Astrocyte (in vitro differentiated cells and primary cell): ENCODE data around the gene NCF2. TPM values are rescaled to one million over a fixed set of nuclear protein-coding genes. Genes with fewer than 3 reads are reported as not detected.

Experiments
- DNase-seq: peaks from one replicate; pipeline ENCODE4 v3.0.0-alpha.2; 2010; ENCODE audit warnings: low read depth
- FAIRE-seq: peaks from 2 replicates; lab custom pipeline; 2011; peaks lifted over from hg19 to GRCh38; lab: Jason Lieb, UNC
- H2AFZ ChIP-seq: 2 replicates; pipeline ENCODE4 v1.6.0; 2012; ENCODE audit warnings: low read depth, low read length, inconsistent platforms
- H3K27ac ChIP-seq: 2 replicates; pipeline ENCODE4 v1.5.1; 2011; ENCODE audit warnings: low read depth, low read length, inconsistent platforms
- H3K27me3 ChIP-seq: 2 replicates; pipeline ENCODE4 v1.6.0; 2011; ENCODE audit warnings: low read length, inconsistent platforms; ENCODE audit not compliant: insufficient read depth
- H3K36me3 ChIP-seq: 2 replicates; pipeline ENCODE4 v1.5.1; 2011; ENCODE audit warnings: low read length, inconsistent platforms; ENCODE audit not compliant: insufficient read depth
- H3K4me1 ChIP-seq: 2 replicates; pipeline ENCODE4 v1.5.1; 2011; ENCODE audit warnings: low read length, inconsistent platforms; ENCODE audit not compliant: insufficient read depth
- H3K4me2 ChIP-seq: 2 replicates; pipeline ENCODE4 v1.6.0; 2012; ENCODE audit warnings: low read length, inconsistent platforms
- H3K4me3 ChIP-seq: 2 replicates; pipeline ENCODE4 v1.5.1; 2011; ENCODE audit warnings: low read depth, mild to moderate bottlenecking, low read length, inconsistent platforms; ENCODE audit not compliant: insufficient read depth
- H3K79me2 ChIP-seq: 2 replicates; pipeline ENCODE4 v1.6.0; 2012; ENCODE audit warnings: mild to moderate bottlenecking, low read length, inconsistent platforms; ENCODE audit not compliant: insufficient read depth
- H3K9ac ChIP-seq: 2 replicates; pipeline ENCODE4 v1.6.0; 2012; ENCODE audit warnings: mild to moderate bottlenecking, low read length, inconsistent platforms
- H3K9me3 ChIP-seq: 2 replicates; pipeline ENCODE4 v1.5.1; 2012; ENCODE audit warnings: low read depth, mild to moderate bottlenecking, low read length, inconsistent platforms; ENCODE audit not compliant: insufficient read depth
- H4K20me1 ChIP-seq: 2 replicates; pipeline ENCODE4 v1.6.0; 2012; ENCODE audit warnings: low read length, inconsistent platforms; ENCODE audit not compliant: insufficient read depth
- H3K27ac Mint-ChIP-seq: one replicate; pipeline ENCODE4 v1.8.0; 2021; ENCODE audit warnings: mild to moderate bottlenecking, mixed read lengths; ENCODE audit not compliant: unreplicated experiment
- H3K27me3 Mint-ChIP-seq: one replicate; pipeline ENCODE4 v1.8.0; 2021; ENCODE audit warnings: low read depth, mixed read lengths; ENCODE audit not compliant: unreplicated experiment
- H3K36me3 Mint-ChIP-seq: one replicate; pipeline ENCODE4 v1.8.0; 2021; ENCODE audit warnings: low read depth, mixed read lengths; ENCODE audit not compliant: unreplicated experiment
- H3K4me1 Mint-ChIP-seq: one replicate; pipeline ENCODE4 v1.8.0; 2021; ENCODE audit warnings: low read depth, mixed read lengths; ENCODE audit not compliant: unreplicated experiment
- H3K4me3 Mint-ChIP-seq: one replicate; pipeline ENCODE4 v1.8.0; 2021; ENCODE audit warnings: mild to moderate bottlenecking, moderate library complexity, mixed read lengths; ENCODE audit not compliant: unreplicated experiment
- H3K9me3 Mint-ChIP-seq: one replicate; pipeline ENCODE4 v1.8.0; 2021; ENCODE audit warnings: mild to moderate bottlenecking, mixed read lengths; ENCODE audit not compliant: unreplicated experiment
- EZH2 ChIP-seq: IDR thresholded peaks from 2 replicates; pipeline ENCODE4 v1.6.1; 2012; ENCODE audit warnings: mild to moderate bottlenecking, low read length, inconsistent platforms; ENCODE audit not compliant: insufficient read depth
- total RNA-seq: library from RNA; stranded (reverse); gene quantifications from 2 replicates; pipeline ENCODE4 v1.2.1, GENCODE V29; 2021
- TF ChIP-seq, protein P1 (sequence below): IDR thresholded peaks from 2 replicates; pipeline ENCODE4 v1.5.1; 2011; ENCODE audit warnings: low read depth, mild to moderate bottlenecking, inconsistent platforms, low read length, moderate library complexity; ENCODE audit not compliant: insufficient read depth

NCF2 gene
- total RNA-seq, 1 donor from 2014 or later: 4.3 TPM

DNA sequence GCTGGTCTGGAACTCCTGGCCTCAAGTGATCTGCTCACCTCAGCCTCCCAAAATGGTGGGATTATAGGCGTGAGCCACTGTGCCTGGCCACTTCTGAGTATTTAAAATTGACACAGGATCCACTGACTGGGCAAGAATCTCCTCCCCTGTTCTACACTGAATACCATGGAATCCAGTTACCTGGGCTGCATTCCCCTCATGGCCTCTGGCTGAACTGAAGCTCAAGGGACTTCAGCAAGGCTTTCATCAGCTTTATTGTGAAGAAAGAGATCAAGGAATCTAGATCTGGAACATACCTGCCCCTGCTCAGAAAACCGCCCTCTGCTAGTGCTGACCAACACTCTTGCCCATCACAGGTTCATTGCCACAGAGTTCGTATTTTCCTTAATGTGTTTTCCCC is 20.5 kb downstream of the NCF2 start:
- FAIRE-seq (no peak), DNase-seq (no peak)
- Mint-ChIP-seq H3K4me3 (peak overlapping the region; percentile 71), H3K9me3 (peaks cover 1% of the 10 kb centered on the region), H3K27me3 (peaks cover 4% of the 10 kb centered on the region), H3K4me1 (peaks cover 30% of the 10 kb centered on the region), H3K36me3 (no peaks in the 10 kb centered on the region), H3K27ac (peak overlapping the region; percentile 83)
- Histone ChIP-seq H3K9ac (no peak overlapping the region), H3K4me1 (peaks cover 21% of the 10 kb centered on the region), H2AFZ (no peak overlapping the region), H3K4me3 (no peak overlapping the region), H3K9me3 (no peaks in the 10 kb centered on the region), H3K36me3 (no peaks in the 10 kb centered on the region), H3K79me2 (no peaks in the 10 kb centered on the region), H3K27ac (no peak overlapping the region), H3K4me2 (no peak overlapping the region), H3K27me3 (no peaks in the 10 kb centered on the region), H4K20me1 (no peaks in the 10 kb centered on the region)
- TF ChIP-seq, protein P1, sequence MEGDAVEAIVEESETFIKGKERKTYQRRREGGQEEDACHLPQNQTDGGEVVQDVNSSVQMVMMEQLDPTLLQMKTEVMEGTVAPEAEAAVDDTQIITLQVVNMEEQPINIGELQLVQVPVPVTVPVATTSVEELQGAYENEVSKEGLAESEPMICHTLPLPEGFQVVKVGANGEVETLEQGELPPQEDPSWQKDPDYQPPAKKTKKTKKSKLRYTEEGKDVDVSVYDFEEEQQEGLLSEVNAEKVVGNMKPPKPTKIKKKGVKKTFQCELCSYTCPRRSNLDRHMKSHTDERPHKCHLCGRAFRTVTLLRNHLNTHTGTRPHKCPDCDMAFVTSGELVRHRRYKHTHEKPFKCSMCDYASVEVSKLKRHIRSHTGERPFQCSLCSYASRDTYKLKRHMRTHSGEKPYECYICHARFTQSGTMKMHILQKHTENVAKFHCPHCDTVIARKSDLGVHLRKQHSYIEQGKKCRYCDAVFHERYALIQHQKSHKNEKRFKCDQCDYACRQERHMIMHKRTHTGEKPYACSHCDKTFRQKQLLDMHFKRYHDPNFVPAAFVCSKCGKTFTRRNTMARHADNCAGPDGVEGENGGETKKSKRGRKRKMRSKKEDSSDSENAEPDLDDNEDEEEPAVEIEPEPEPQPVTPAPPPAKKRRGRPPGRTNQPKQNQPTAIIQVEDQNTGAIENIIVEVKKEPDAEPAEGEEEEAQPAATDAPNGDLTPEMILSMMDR: no peak
- no peak for TF ChIP-seq EZH2

DNA sequence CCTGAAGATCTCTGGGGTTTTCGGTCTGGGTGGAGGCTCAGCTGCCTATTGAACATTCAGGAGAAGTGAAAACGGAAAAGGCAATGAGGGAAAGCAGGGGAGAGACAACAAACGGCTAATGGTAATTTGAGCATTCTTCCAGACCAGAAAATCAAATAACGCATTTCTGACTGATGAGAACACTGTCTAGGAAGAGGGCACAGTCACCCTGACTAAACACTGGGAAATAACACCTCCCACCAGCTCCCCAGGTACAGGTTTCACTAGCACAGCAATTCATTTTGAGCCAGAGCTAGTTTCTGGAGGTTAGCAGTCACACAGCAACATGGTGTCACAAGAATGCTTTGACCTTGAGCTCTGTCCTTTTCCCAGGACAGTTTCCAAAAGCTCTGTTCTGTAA is 21.1 kb downstream of the NCF2 start:
- Histone ChIP-seq H3K4me2 (peak overlapping the region; percentile 54), H2AFZ (no peak overlapping the region), H3K4me3 (no peak overlapping the region), H3K4me1 (peaks cover 21% of the 10 kb centered on the region), H3K36me3 (no peaks in the 10 kb centered on the region), H3K9ac (peak overlapping the region; percentile 41), H3K27ac (peak overlapping the region; percentile 51), H4K20me1 (no peaks in the 10 kb centered on the region), H3K27me3 (no peaks in the 10 kb centered on the region), H3K79me2 (no peaks in the 10 kb centered on the region), H3K9me3 (no peaks in the 10 kb centered on the region)
- H3K4me3 Mint-ChIP-seq: peak overlapping the region; percentile 31
- DNase-seq (peak; percentile 64), FAIRE-seq (no peak)
- TF ChIP-seq, protein P1: no peak
- TF ChIP-seq EZH2: no peak
- H3K4me1 Mint-ChIP-seq: peaks cover 30% of the 10 kb centered on the region
- H3K27me3 Mint-ChIP-seq: peaks cover 1% of the 10 kb centered on the region
- H3K27ac Mint-ChIP-seq: peak overlapping the region; percentile 98
- H3K9me3 Mint-ChIP-seq: peaks cover 1% of the 10 kb centered on the region
- no peaks in the 10 kb centered on the region for H3K36me3 Mint-ChIP-seq

DNA sequence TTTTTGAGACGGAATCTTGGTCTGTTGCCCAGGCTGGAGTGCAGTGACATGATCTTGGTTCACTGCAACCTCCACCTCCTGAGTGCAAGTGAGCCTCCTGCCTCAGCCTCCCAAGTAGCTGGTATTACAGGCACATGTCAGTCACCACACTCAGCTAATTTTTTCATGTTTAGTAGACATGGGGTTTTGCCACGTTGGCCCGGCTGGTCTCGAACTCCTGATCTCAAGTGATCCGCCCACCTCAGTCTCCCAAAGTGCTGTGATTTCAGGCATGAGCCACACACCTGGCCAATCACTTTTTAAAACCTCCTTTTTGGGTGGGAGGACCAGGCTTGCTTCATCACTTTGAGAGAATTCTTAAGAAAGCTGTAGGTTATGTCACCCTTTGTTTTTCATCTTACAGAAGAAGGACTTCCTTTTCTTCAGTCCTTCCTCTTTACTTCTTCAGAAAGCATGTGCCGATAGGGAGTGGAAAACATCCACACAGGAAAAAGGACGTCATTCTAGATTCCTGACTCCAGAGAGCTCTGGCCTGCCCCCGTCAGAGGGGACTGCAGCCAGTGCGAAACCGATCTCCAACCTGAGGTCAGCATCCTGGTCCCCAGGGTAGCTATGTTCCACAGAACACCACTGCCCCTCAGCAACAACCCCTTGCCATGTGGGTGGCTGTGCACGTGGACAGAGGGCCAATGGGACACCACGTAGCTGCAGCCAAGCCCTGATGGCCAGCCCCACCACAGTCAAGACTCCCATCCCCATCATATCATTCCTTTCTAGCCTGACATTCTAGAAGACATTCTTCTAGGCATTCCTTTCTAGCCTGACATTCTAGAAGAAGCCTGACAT is 21.9 kb downstream of the NCF2 start:
- Histone ChIP-seq H4K20me1 (no peaks in the 10 kb centered on the region), H3K9me3 (no peaks in the 10 kb centered on the region), H3K27me3 (no peaks in the 10 kb centered on the region), H3K4me3 (no peak overlapping the region), H3K4me1 (peaks cover 21% of the 10 kb centered on the region), H3K79me2 (no peaks in the 10 kb centered on the region), H3K9ac (peak overlapping the region; percentile 41), H3K36me3 (no peaks in the 10 kb centered on the region), H3K4me2 (peak overlapping the region; percentile 54), H2AFZ (no peak overlapping the region), H3K27ac (peak overlapping the region; percentile 51)
- H3K36me3 Mint-ChIP-seq: no peaks in the 10 kb centered on the region
- no peak for FAIRE-seq
- peak; percentile 24 for DNase-seq
- H3K27ac Mint-ChIP-seq: peak overlapping the region; percentile 98
- TF ChIP-seq, protein P1: no peak
- no peak for TF ChIP-seq EZH2
- peak overlapping the region; percentile 31 for H3K4me3 Mint-ChIP-seq
- no peaks in the 10 kb centered on the region for H3K27me3 Mint-ChIP-seq
- peaks cover 30% of the 10 kb centered on the region for H3K4me1 Mint-ChIP-seq
- H3K9me3 Mint-ChIP-seq: peaks cover 1% of the 10 kb centered on the region
